Measurements from ENCODE around the gene DGKI. TPM values are rescaled to one million over a fixed set of nuclear protein-coding genes. Genes with fewer than 3 reads are reported as not detected.

DGKI gene
- total RNA-seq, 4 donors from 2014 or later: 0.66 to 2.9 (median 1.7) TPM

- H3K36me3 ChIP-seq: no peaks in the 10 kb centered on the region
- H3K4me1 ChIP-seq: no peaks in the 10 kb centered on the region
- 89% methylated on average over 4 of the region's 4 CpGs for WGBS
- no peak overlapping the region for H3K4me3 ChIP-seq
- intact Hi-C loops (cut with DNase I): no loop called here
- no peak for TF ChIP-seq POLR2A (IDR thresholded peaks at IDR 0.05; ENCODE audit: low read depth)
- TF ChIP-seq POLR2AphosphoS5 (IDR thresholded peaks at IDR 0.05): no peak
- TF ChIP-seq EP300 (IDR thresholded peaks at IDR 0.05): no peak
- TF ChIP-seq, protein P1, sequence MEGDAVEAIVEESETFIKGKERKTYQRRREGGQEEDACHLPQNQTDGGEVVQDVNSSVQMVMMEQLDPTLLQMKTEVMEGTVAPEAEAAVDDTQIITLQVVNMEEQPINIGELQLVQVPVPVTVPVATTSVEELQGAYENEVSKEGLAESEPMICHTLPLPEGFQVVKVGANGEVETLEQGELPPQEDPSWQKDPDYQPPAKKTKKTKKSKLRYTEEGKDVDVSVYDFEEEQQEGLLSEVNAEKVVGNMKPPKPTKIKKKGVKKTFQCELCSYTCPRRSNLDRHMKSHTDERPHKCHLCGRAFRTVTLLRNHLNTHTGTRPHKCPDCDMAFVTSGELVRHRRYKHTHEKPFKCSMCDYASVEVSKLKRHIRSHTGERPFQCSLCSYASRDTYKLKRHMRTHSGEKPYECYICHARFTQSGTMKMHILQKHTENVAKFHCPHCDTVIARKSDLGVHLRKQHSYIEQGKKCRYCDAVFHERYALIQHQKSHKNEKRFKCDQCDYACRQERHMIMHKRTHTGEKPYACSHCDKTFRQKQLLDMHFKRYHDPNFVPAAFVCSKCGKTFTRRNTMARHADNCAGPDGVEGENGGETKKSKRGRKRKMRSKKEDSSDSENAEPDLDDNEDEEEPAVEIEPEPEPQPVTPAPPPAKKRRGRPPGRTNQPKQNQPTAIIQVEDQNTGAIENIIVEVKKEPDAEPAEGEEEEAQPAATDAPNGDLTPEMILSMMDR (IDR thresholded peaks at IDR 0.05): no peak
- H3K9me3 ChIP-seq: no peaks in the 10 kb centered on the region
- DNase-seq (ENCODE audit: extremely low spot score): no peak
- H3K27ac ChIP-seq (replicated peaks in 1 of 4): no peak overlapping the region
- H3K27me3 ChIP-seq: no peaks in the 10 kb centered on the region
Measured at GRCh38 chr7:137335814-137336213, 511.0 kb downstream of the DGKI start.

DNA sequence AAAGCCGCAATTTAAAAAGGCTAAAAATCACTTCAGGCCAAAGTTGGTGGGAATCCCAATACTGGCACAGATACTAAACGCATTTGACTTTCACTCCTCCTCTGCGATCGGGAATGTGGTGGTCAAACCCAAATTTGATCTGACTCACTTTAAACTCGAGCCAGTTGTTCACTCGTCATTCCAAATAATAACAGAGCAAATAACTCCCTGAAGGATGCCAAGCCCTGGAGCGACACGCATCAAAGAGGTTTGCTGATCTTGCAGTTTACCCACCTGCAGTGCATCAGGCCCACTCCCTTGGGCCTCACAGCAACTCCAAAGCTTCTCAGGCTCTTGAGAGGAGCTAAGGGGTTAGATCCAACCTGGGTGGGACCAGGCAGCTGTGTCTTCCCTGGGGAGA, 515.4 kb downstream of the DGKI start:
- intact Hi-C loops (cut with DNase I): no loop called here
- TF ChIP-seq EP300 (IDR thresholded peaks at IDR 0.05): no peak
- no peak for TF ChIP-seq POLR2AphosphoS5 (IDR thresholded peaks at IDR 0.05)
- TF ChIP-seq, protein P1 (IDR thresholded peaks at IDR 0.05): no peak
- no peak for TF ChIP-seq POLR2A (IDR thresholded peaks at IDR 0.05; ENCODE audit: low read depth)
- no peak for DNase-seq (ENCODE audit: extremely low spot score)

More for the DNA sequence above, 515.4 kb downstream of the DGKI start:
- Histone ChIP-seq H3K4me1 (no peaks in the 10 kb centered on the region), H3K27ac (replicated peaks in 1 of 4) (no peak overlapping the region), H3K9me3 (no peaks in the 10 kb centered on the region), H3K4me3 (no peak overlapping the region), H3K27me3 (no peaks in the 10 kb centered on the region), H3K36me3 (no peaks in the 10 kb centered on the region)
- whole genome bisulfite sequencing: 91% methylated on average over 8 of the region's 8 CpGs

Small RNAs within 50 kb of the gene (small RNA-seq; reads per million reads assigned to genes)
- 0 reads per million in 3 donors for gene AC090498.1

Other genes with a start within 250 kb of the DGKI start
- 10 to 100 TPM; 29.2 to 43.4 (median 37.1) TPM for gene CREB3L2, start 155.1 kb upstream of the DGKI start, total RNA-seq
- not detected for gene AKR1D1, start 229.5 kb upstream of the DGKI start, total RNA-seq